ENCODE results near the gene BTBD9.

DNA sequence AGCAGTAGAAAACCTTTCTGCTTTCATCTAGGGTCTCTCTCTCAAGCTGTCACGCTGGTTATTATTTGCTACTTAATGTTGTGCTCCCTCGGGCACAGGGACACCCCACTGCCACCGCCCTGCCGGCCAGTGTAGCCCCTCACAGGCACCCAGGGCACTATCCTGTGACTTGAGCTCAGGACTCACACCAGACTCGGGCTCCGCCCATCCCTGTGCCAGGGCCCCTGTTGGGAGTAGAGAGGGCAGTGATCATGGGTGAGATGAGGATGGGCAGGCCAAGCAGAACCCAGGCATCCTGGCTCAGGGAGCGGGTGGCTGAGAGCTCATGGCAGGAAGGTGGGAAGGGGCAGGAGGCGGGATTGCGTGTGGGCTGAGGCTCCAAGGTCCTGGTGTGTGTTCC lies 448.3 kb downstream of the BTBD9 start:
- no peak for TF ChIP-seq ZNF790 (CRISPR knock-in tag; IDR thresholded peaks at IDR 0.05; ENCODE audit: borderline replicate concordance)
- TF ChIP-seq TCF7 (IDR thresholded peaks at IDR 0.05; ENCODE audit: low read depth) = no peak
- no peak for TF ChIP-seq ZNF274 (CRISPR knock-in tag; IDR thresholded peaks at IDR 0.05)
- no peak for TF ChIP-seq TAF1 (CRISPR knock-in tag; IDR thresholded peaks at IDR 0.05)
- no peak for TF ChIP-seq MTA1 (CRISPR knock-in tag; IDR thresholded peaks at IDR 0.05; ENCODE audit: borderline replicate concordance)
- TF ChIP-seq, protein P1, sequence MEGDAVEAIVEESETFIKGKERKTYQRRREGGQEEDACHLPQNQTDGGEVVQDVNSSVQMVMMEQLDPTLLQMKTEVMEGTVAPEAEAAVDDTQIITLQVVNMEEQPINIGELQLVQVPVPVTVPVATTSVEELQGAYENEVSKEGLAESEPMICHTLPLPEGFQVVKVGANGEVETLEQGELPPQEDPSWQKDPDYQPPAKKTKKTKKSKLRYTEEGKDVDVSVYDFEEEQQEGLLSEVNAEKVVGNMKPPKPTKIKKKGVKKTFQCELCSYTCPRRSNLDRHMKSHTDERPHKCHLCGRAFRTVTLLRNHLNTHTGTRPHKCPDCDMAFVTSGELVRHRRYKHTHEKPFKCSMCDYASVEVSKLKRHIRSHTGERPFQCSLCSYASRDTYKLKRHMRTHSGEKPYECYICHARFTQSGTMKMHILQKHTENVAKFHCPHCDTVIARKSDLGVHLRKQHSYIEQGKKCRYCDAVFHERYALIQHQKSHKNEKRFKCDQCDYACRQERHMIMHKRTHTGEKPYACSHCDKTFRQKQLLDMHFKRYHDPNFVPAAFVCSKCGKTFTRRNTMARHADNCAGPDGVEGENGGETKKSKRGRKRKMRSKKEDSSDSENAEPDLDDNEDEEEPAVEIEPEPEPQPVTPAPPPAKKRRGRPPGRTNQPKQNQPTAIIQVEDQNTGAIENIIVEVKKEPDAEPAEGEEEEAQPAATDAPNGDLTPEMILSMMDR (CRISPR knock-in tag; IDR thresholded peaks at IDR 0.05) = no peak
- no peak for TF ChIP-seq ZNF350 (CRISPR knock-in tag; IDR thresholded peaks at IDR 0.05; ENCODE audit: borderline replicate concordance, low read depth)
- no peak for TF ChIP-seq PHF8 (CRISPR knock-in tag; IDR thresholded peaks at IDR 0.05)
- TF ChIP-seq ZBTB49 (CRISPR knock-in tag; IDR thresholded peaks at IDR 0.05; ENCODE audit: borderline replicate concordance) = no peak
- TF ChIP-seq FOXJ3 (CRISPR knock-in tag; IDR thresholded peaks at IDR 0.05; ENCODE audit: borderline replicate concordance) = no peak
